CD4-positive, alpha-beta T cell treated with Interleukin-21 for 1 hour (primary cell): ENCODE results near the gene ST8SIA6.
"Not testable (repeated sequence)": the region's sequence is repeated elsewhere in the genome, so short reads cannot be mapped to it uniquely, and the experiment has no call there.

ENCODE experiments used
- DNase-seq: peaks from one replicate; pipeline ENCODE4 v3.0.0-alpha.2; 2020

Gene ST8SIA6

DNA sequence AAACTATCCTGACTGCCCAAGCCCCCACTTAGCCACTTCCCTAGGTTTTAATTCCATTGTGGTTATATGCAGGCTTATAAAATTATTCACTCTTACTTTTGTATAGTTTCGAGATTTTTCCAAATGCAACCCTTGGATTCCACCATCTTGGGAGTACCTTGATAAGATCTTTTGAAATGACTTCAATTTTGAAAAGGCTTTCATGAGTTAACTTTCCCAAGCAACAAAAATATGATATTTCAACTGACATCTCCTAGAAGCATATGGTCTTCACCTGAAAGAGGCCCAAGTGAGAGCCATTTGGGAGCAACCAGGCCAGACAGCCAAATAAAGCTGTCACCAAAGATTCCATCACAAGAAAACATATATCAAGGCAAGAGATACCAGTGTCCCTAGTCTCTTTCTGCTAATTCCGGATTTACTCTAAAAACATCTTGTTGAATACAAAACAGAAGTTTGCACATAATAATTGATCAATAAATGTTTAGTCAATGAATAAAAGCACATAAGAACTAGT lies 1.7 kb upstream of the ST8SIA6 start:
- DNase-seq: no peak

DNA sequence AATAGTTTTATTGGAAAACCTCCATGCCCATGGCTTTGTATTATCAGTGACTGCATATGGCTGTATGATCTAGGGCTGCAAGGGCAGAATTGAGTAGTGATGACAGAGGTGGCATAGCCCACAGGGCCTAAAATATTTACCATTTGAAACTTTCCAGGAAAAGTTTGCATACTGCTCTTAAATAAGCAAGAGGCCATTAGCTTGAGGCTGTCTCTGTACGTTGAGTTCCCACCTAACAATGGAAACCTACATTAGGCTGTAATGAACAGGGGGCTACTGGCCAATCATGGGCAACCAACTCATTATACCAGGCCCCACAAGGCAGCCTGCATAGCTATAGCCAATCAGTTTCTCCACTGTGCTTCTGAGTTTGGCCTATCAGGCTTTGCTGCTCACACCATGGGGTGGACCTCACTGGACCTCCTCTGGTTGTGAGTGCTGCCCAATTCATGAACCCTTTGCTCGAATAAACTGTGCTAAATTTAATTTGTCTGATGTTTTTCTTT lies 673 bp upstream of the ST8SIA6 start:
- no peak for DNase-seq

DNA sequence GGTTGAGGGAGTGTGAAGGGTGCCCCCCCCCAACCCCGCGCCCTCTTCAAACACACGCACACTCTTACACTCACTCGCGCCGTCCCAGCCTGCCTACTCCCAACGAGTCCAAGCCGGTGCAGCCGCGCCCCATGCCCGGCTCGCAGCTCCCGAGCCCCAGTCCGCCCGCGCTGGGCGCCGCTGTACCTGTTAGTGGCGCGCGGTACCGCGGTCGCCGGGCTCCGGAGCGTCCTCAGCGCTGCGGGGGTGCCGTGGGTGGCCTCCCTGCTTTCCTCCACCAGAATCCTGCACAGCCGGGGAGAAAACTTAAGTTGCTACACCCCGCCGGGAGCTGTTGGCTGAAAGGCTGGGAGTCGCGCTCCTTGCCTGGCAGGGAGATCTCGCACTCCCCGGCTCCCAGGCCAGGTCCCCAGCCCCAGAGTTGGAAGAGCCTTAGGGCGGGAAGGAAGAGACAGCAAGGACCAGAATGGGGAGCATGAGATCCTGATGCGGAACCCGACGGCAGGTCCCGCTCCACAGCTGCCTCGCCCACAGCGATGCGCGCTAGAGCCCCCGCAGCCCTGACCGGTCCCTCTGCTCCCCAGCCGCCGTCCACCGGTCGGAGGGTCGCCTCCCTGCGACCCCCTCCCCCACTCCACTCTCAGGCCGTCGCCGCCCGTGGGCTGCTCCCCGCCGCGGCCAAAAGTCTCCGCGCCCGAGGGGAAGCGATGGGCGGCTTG lies 863 bp downstream of the ST8SIA6 start:
- peak; percentile 26 for DNase-seq

DNA sequence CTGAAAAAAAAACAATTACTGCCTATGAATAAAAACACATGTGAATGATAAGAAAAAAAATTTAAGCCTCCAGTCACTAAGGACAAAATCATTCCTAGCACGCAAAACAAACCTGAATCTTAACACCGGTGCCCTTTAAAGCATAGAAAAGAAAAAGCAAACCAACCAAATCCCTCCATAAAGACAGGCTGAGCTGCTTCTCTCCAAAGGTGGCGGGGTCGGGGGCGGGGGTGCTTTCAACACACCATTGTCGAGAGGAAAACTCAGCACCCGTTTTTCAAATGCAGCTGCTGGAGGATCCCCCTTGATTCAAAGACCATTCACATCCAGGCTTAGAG lies 1.4 kb downstream of the ST8SIA6 start:
- DNase-seq: no peak

DNA sequence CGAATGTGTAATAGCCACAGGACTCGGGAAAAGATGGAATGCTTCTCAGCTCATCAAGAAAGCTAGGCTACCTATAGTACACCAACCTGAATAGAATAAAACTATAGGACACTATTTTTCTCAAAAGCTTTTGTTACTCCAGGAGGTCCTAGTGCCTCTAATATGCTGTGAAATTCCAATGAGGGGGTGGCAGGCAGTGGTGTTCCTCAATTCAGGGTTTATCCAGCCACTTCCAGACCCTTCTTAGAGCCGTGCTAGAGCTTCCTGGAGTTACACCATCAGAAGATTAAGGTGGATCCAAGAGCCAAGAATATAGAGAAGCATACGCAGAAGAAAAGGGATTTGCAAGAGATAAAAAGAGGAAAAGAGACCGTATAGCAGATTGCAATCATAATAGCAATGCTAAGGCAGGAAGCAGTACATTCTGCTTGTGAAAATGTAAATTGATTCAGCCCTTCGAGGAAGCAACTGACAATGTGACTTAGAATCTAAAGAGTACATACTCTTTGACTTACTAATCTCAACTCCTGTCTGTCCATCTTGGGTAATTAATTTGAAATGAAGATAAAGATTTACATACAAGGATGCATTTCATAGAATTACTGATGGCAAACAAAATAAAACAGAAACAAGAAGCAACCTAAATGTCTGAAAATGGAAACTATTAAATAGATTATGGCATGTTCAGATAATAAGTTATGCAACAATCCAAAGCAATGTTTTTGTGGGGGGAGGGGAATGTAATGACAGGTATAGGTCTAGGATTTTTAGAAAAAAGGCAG lies 2.1 kb downstream of the ST8SIA6 start:
- DNase-seq: no peak

DNA sequence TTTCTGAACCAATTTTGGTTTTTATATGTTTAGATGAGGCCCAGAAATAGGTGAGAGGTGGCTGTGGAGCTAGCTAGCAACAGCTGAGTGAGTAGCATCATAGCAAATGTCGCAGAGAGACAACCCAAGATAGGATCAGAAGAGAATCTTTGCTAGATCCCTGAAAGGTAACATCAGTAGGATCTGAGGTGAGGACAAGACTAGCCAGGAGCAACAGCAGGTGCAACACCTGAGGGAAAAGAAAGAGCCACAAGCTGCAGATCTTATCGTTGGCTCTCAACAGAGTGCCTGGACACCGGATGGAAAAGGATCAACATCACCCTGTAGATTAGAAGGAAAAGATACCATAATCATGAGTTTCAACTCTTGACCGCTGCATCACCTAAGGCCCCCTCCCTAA lies 4.4 kb downstream of the ST8SIA6 start:
- no peak for DNase-seq

DNA sequence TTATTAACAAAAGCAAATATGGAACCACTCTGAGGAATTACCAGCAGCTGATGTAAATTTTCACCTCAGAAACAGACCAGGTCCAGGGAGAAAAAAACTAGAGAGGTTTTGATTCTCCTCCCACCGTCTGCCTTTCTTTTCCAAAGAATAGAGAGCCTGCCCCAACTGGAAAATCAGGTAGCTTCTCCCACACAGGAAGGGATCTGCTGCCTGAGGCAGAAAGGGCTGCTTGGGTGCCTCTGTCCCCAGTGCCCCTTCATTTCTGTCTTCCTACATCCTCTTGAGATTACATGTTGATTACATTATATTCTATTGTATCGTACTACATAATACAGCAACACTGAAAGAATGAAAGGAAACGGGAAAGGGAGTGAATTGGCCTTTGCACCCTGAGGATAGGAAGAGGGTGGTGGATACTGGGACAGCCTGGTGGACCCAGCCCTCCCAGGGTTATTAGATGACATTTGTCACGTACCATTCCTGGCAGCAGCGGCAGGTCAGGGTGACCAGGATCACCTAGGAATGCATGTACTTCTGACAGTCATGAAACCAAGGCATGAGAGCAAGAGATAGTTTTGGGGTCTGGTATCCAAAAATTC lies 8.9 kb downstream of the ST8SIA6 start:
- no peak for DNase-seq

DNA sequence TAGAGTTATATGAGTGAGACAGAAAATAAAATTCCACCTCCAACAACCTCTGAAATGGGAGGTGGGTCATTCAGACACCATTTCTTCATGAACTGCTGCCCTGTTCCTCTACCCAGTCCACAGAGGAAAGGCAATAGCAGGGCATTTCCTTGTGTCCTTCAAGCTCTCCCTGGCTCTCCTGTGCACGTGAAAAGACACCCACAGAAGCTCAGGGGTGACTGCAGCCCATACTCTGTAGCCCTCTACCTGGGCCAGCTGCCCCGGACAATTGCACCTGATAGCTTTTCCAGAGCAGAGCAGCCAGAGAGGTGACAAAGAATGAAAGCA lies 10.0 kb downstream of the ST8SIA6 start:
- no peak for DNase-seq

DNA sequence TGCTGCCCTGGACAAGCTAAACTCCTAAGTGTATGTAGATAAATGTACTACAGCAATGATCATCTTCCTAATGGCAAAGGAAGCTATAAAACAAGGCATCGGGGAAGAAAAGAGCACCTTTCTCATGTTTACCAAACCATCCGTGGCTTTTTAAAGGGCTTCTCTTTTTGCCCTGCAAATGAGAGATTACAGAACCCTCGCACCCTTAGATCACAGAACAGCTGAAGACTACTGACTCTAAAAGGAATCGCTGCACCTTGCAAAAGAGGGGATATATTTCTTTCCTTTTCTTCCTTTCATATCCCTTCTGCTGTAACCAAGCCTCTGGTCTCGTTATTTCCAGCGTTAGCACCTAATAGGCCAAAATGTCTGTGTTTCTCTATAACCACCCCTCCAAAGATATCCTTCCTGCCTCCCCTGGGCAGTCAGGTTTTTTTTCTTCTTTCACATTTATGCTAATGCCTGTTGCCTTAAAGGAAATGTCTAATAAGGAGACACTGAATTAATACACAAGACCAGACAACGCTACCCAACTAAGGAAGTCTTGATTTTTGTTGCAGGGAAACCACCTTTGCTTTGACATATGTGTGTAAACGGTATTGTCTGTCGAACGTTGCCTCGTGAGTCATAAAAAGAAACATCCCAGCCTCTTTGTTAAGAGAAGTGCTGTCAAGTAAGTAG lies 10.5 kb downstream of the ST8SIA6 start:
- peak; percentile 43 for DNase-seq

DNA sequence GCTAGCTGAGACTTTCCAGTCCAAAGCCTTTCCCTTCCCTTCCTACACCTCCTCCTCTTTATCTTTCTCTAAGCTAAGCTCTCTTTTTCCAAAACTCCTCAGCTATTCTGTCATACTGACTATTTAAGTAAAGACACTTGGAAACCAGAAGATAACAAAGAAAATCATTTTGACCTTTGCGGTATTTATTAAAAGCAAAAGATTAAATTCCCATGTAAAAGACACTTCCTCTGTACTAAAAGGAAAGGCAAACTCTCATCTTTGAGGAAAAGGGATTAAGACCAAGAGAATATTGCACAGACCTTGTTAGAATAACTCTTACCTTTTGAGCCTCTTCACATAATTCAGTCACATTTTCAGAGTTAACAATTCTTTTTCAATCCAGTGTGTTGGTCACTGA lies 15.8 kb downstream of the ST8SIA6 start:
- no peak for DNase-seq

DNA sequence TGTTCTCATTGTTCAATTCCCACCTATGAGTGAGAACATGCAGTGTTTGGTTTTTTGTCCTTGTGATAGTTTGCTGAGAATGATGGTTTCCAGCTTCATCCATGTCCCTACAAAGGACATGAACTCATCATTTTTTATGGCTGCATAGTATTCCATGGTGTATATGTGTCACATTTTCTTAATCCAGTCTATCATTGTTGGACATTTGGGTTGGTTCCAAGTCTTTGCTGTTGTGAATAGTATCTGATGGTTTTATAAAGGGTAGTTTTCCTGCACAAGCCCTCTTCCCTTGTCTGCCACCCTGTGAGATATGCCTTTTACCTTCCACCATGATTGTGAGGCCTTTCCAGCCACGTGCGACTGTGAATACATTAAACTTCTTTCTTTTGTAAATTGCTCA lies 17.8 kb downstream of the ST8SIA6 start:
- DNase-seq: not testable (repeated sequence)

DNA sequence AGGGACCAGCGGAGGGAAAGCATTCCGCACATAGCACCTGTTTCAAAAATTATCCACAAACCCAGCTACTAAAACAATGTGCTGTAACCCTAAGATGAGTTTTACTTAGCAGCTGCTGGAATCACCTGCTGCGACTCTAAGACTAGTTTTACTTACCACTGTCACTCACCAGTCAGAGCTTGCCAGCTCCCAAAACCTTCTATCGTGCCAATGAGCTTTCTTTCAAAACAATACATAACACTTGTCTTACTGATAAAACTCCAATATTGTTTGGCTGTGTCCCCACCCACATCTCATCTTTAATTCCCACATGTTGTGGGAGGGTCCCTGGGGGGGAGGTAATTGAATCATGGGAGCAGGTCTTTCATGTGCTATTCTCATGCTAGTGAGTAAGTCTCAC lies 18.4 kb downstream of the ST8SIA6 start:
- DNase-seq: no peak

DNA sequence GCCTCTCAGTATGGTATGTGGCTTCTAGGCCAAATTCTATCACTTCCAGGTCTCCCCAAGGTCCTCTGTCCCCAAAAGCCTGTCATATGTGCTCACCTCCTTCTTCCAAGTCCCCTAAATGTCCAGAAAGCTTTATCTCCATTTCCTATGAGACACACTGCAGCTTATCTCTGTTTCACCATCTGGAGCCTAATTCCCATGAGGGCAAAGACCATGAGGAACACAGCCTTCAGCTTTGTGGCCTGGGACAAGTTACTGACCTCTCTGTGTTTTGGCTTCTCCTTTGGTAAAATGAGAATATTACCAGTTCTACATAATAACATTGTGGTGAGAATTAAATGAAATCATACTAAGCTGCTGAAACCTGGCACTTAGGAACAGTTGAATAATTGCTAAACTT lies 19.2 kb downstream of the ST8SIA6 start:
- DNase-seq: no peak

DNA sequence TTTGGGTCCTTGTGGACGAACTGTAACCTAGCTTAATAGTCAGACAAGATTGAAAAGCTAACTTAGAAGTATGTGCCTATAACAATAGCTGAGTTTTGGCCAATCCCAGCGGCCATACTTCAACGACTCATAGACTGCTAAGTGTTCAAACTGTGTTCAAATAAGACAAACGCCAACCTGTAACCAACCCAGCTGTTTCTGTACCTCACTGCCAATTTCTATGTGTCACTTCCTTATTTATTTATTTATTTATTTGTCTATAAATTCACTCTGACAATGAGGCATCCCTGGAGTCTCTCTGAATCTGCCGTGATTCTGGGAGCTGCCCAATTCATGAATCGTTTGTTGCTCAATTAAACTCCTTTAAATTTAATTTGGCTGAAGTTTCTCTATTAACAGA lies 21.7 kb downstream of the ST8SIA6 start:
- DNase-seq: no peak

DNA sequence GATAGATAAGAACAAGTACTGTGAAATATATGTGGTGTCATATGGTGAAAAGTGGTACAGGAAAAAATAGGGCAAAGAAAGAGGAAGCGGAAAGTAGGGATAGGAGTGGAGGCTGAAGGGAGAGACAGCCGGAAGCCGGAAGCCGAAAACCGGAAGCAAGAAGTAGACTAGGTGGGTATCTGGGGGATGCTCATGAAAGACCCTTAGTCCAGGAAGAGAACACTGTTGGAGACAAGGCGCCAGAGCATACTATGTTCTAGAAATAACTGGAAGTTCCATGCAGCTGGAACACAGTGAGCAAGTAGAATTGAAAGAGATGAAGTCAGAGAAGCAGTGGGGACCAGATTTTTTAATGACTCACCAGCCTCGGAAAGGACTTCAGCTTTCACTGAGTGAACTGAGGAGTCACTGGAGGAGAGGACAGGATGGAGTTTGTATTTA lies 22.5 kb downstream of the ST8SIA6 start:
- DNase-seq: no peak

DNA sequence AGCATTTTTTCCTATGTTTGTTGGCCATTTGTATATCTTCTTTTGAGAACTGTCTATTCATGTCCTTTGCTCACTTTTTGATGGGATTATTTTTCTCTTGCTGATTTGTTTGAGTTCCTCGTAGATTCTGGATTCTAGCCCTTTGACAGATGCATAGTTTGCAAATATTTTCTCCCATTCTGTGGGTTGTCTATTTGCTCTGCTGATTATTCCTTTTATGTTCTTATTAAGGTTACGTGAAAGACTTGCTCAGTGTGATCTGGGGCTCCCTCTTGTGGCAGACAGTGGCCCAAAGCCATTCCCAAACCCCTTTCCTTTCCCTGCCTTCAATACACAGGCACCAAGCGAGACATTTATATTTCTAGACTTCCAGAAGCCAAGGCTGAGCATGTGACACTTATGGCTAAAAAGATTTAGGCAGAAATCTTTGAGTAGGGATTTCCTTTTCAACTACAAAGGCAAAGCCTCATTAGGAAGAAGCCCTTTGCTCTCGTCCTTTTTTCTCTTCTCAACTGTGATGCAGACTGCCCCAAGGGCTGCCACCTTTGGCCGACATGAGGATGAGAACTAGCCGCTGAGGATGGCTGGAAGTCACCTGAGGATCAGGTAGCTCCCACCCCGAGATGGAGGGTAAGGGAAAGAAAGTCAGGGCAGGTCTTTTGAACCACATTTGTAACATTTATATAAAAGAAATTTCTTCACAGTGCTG lies 23.6 kb downstream of the ST8SIA6 start:
- DNase-seq: peak; percentile 69

DNA sequence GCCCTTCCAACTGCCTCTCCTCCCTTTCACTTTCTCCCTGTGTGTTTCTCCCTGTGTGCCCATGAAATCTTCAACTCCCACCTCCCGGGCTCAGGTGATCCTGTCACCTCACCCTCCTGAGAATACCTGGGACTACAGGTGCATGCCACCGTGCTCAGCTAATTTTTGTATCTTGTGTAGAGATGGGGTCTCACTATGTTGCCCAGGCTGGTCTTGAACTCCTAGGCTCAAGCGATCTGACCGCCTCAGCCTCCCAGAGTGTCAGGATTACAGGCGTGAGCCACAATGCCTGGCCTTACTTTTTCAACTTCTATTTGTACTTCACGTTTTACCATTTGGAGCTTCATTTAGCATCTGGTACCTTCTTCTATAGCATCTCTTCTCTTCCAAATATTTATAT lies 24.9 kb downstream of the ST8SIA6 start:
- no peak for DNase-seq

DNA sequence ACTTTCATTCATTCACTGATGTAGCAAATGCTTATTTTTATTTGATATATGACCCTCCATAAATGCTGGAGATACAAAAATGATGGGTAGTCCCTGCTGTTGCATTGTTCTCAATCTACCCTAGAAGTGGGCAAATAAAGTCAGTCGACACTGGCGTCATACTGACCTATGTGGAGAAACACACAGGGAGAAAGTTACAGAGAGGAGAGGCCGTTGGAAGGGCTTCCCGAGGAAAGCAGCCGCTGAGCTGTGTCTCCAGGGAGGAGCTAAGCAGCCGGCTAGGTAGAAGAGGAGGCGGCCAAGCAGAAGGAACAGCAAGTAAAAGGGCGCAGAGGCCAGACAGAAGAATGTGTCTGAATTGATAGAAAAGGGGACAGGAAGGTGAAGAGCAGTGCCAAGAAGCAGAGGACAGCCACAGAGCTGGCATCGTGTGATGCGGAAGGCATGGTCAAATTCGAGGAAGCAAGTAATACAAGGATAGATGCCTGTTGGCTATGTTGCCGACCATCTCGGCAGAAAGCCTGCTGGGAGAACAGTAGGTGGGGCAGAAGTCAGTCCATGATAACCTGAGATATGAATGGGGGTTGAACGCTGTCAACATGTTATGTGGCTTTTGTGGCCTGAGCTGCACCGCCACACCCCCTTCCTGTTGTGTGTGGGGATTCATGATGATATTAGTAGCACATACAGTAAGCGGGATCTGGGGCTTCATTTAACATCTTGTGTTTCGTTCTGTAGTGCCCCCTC lies 25.9 kb downstream of the ST8SIA6 start:
- peak; percentile 78 for DNase-seq

DNA sequence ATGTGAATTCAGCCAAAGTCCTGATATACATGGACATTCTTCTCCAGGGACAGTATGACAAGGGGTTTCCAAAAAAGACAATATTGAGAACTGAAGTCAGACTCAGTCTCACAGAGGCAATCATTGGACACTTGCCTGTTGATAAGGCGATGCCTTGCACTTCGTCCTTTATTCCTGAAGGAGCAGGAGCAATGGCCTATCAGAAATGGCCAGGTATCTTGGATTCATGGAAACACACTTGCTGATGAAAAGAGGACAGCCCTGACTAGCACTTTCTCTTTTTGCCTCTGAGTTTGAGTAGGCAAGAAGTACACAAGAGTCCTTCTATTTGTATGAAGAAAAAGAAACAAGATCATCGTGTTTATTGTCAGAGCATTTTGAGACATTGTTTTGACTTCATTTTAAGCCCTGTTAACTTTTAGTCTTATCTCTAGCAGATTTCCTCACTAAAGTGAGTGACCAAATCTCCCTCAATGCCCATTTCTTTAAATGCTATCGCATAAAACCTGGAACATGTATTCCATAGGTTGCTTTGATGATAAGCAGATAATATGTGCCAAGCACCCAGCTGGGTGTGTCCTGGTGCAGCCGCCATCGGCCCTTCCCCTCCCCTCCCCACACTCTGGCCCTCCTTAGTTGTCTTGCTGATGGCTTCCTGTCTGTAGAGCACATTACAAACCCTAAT lies 26.6 kb downstream of the ST8SIA6 start:
- DNase-seq: peak; percentile 23

DNA sequence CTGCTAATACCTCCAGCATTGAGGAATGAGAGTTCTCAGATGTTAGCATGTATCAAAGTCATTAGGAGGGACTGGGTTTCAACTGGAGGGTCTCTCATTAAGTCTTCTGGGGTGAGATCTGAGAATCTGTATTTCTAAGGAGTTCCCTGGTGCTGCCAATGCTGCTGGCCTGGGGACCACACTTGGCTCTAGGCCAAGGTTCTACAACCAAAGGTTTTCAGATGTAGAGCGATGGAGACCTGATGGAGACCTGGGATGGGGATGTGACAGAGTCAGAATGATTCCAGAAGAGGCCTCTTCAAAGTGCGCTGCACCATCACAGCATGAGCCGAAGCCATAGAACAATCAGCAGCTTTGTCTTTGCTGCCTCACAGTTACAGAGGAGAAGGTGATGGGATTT lies 27.2 kb downstream of the ST8SIA6 start:
- no peak for DNase-seq

DNA sequence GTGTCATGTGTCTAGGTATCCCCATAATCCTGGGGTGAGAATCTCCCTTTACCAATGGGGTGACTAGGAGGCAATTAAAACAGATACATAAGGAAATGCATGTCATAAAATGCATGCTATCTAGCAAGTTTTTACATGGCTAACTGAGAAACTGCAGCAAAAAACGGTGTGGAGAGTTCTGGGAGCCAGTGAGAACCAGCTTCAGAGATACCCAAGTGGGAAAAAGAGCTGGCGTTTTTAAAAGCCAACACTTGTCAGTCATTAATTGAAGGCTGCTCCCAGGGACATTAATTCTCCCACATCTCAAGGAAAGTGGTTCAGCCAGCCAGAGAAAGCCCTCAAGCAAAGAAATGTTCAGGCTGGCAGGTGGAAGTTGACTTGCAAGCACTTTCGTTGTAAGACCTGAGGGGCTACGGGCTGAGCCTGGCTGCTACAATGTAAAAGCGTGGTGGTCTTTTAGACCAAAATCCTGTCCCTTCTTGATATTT lies 28.1 kb downstream of the ST8SIA6 start:
- DNase-seq: no peak
